Mucosa of stomach (tissue), 1 donor: ENCODE measurements around the gene RNU1-4.
"Not testable (repeated sequence)": the region's sequence is repeated elsewhere in the genome, so short reads cannot be mapped to it uniquely, and the experiment has no call there.

Experiments
- H3K27me3 ChIP-seq: one replicate; pipeline ENCODE4 v1.7.0; 2013; ENCODE audit warnings: mild to moderate bottlenecking, low read length; ENCODE audit not compliant: control insufficient read depth, insufficient read depth
- H3K36me3 ChIP-seq: one replicate; pipeline ENCODE4 v1.7.0; 2013; ENCODE audit warnings: low read length; ENCODE audit not compliant: control insufficient read depth, insufficient read depth
- H3K4me1 ChIP-seq: one replicate; pipeline ENCODE4 v1.7.0; 2013; ENCODE audit warnings: mild to moderate bottlenecking, low read length; ENCODE audit not compliant: control insufficient read depth, insufficient read depth
- H3K4me3 ChIP-seq: one replicate; pipeline ENCODE4 v1.7.0; 2013; ENCODE audit warnings: low read length
- H3K9ac ChIP-seq: one replicate; pipeline ENCODE4 v1.7.0; 2013; ENCODE audit warnings: mild to moderate bottlenecking, low read length, moderate library complexity
- H3K9me3 ChIP-seq: one replicate; pipeline ENCODE4 v1.7.0; 2013; ENCODE audit warnings: mild to moderate bottlenecking, low read length, moderate library complexity; ENCODE audit not compliant: control insufficient read depth
- donor health status: Pancreatic carcinoma.

The RNU1-4 gene

GRCh38 chr1:16740047-16740964 is at the start of gene RNU1-4:
Gene RNU1-4 (plus strand): TSS chr1:16740516.
- H3K36me3 ChIP-seq, H3K4me1 ChIP-seq, H3K9me3 ChIP-seq, H3K4me3 ChIP-seq, H3K9ac ChIP-seq, H3K27me3 ChIP-seq: not testable (repeated sequence)

- not testable (repeated sequence) for H3K9ac ChIP-seq, H3K9me3 ChIP-seq, H3K4me3 ChIP-seq, H3K27me3 ChIP-seq, H3K36me3 ChIP-seq, H3K4me1 ChIP-seq
Measured at GRCh38 chr1:16690971-16691682, 49.2 kb upstream of the RNU1-4 start.

- not testable (repeated sequence) for H3K9me3 ChIP-seq, H3K4me3 ChIP-seq, H3K27me3 ChIP-seq, H3K9ac ChIP-seq, H3K36me3 ChIP-seq, H3K4me1 ChIP-seq
Measured at GRCh38 chr1:16692283-16692682, 48.0 kb upstream of the RNU1-4 start.

DNA sequence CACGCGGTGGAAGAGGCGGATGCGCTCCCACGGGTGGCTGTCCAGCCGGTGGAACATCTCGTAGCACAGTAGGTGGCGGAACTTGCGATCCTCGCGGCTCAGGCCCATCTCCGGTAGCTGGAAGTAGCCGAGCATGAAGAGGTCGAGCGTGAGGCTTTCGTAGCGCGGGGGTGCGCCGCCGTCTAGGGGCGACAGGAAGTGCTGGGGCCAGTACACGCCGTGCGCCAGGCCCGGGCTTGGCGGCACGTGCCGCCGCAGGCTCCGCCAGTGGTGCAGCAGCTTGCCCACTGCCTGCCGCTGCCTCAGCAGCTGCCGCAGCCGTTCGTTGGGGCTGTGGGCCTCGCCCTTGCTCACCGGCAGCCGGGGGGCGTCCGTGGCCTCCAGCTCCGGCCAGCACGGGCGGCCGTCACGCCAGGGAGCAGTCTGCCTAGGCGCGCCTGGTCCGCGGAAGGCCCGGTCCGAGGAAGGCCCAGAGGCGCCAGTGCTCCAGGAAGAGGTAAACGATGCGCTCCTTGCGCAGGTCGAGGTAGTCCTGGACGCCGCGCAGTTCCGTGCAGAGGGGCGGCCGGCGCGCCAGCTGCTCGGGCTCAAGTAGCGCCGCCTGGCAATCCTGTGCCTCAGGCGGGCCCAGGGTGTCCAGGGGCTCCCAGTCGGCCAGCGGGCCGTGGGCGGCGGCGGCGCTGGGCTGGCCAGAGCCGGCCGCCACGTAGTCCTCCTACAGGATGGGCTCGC is 47.4 kb upstream of the RNU1-4 start:
- H3K9ac ChIP-seq, H3K36me3 ChIP-seq, H3K4me1 ChIP-seq, H3K4me3 ChIP-seq, H3K27me3 ChIP-seq, H3K9me3 ChIP-seq: not testable (repeated sequence)

DNA sequence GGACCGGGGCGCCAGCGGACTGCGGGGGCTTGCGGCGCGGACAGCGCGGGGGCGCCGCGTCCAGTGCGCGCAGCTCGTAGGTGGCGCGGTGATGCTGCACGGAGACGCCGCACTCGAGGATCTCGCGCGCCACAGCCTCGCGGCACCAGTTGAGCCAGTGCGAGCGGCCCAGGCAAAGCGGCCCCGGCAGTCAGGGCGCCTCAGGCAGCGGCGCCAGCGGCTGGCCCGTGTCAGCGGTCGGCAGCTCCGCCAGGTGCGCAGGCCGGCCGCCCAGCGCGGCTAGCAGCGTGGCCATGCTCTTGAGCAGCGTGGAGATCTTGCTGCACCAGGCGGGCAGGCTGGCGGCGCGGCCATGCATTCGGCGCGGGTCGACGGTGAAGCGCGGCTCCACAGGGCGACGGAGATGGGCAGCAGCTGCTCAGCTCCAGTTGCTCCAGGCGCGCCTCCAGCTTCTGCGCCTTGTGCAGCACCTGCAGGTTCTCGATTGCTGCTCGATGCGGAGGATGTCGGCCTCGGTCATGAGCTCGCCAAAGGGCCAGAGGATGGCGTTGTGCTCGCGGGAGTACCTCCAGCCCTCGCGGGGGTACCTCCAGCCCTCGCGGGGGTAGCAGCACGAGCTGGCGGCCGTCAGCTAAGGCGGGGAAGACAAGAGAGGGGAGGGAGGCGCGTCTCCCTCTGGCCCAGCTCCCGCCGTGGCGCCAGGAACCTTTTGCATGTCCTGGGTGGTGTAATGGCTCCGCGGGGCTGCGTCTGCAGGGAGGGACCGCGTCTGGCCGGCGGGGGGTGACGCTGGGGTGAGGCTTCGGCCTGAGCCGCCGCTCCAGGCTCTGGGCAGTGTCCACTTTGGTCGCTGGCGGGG is 46.6 kb upstream of the RNU1-4 start:
- not testable (repeated sequence) for H3K4me3 ChIP-seq

GRCh38 chr1:16694308-16694702 is 46.0 kb upstream of the RNU1-4 start:
- not testable (repeated sequence) for H3K9me3 ChIP-seq, H3K27me3 ChIP-seq, H3K9ac ChIP-seq, H3K4me1 ChIP-seq, H3K4me3 ChIP-seq, H3K36me3 ChIP-seq

More for the DNA sequence above, 46.6 kb upstream of the RNU1-4 start:
- H3K27me3 ChIP-seq, H3K4me1 ChIP-seq, H3K9ac ChIP-seq, H3K36me3 ChIP-seq, H3K9me3 ChIP-seq: not testable (repeated sequence)

DNA sequence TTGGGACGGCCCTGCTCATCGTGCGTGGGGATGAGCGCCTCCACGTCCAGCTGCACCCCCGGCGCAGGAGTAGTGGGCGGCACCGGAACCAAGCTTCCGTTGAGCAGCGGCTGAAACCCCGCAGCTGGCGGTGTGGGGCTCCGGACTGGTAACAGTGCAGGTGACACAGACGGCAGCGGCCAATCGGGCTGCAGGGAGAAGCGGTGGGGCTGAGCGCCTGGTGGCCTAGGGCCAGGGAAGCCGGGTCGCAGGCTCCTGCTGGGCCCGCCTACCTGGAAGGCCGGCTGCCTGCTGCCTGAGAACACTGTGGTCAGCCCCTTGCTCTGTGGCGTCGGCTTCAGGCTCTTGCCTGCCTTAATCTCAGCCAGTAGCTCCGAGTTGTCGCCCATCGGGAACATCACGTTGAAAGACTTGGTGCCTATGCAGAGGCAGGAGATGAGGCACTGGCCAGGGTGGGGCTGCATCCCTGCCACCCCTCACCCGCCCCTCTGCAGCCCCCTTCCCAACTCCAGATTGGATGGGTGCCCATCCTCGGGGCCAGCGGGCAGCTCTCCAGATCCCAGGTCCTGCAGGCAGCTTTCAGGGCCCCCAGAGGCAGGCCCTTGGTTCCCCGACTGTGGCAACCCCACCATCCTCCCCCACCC is 43.7 kb upstream of the RNU1-4 start:
- H3K4me1 ChIP-seq, H3K27me3 ChIP-seq, H3K4me3 ChIP-seq, H3K9me3 ChIP-seq, H3K9ac ChIP-seq, H3K36me3 ChIP-seq: not testable (repeated sequence)

DNA sequence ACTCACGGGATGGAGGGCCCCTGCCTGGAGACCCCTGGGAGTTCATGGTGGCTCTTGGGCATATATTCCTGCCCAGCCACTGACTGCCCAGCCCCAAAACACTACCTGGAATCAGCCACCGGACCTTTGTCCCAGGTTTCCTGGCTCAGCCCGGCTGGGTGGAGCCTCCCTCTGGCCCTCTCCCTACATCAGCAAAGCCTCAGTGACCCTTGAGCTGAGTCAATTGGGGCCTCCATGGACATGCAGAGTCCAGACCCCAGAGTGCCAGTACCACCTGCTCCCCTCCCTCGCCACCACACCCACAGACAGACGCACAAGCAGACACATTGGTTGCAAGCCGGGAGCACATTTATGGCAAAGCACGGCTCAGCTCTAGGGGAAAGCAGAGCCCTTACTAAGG is 43.2 kb upstream of the RNU1-4 start:
- H3K36me3 ChIP-seq, H3K4me1 ChIP-seq, H3K9me3 ChIP-seq, H3K4me3 ChIP-seq, H3K9ac ChIP-seq, H3K27me3 ChIP-seq: not testable (repeated sequence)

- not testable (repeated sequence) for H3K27me3 ChIP-seq, H3K9me3 ChIP-seq, H3K4me3 ChIP-seq, H3K4me1 ChIP-seq, H3K9ac ChIP-seq, H3K36me3 ChIP-seq
Measured at GRCh38 chr1:16699440-16699839, 40.9 kb upstream of the RNU1-4 start.

- H3K27me3 ChIP-seq, H3K36me3 ChIP-seq, H3K4me3 ChIP-seq, H3K9ac ChIP-seq, H3K4me1 ChIP-seq, H3K9me3 ChIP-seq: not testable (repeated sequence)
Measured at GRCh38 chr1:16700138-16700895, 40.0 kb upstream of the RNU1-4 start.

DNA sequence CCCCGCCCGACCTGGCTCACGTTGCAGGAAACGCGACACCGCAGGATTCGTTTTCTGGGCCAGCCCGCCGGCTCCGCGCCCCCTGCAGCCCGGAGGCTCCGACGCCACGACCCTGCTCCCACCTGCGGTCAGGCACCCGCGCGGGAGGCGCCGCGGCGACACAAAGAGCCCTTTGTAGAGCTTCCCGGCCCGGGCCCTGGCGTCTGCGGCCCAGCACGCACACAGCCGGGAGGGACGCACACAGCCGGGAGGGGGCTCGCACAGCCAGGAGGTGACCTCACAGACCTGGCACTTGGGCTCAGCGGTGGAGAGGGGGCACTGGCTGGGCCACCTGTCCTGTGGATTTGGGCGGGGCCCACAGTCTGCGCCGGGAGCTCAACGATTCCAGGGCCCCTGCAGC is 39.1 kb upstream of the RNU1-4 start:
- H3K9me3 ChIP-seq, H3K36me3 ChIP-seq, H3K4me3 ChIP-seq, H3K9ac ChIP-seq, H3K27me3 ChIP-seq, H3K4me1 ChIP-seq: not testable (repeated sequence)
